Keratinocyte (primary cell): ENCODE measurements around the gene KLHL22. TPM values are rescaled to one million over a fixed set of nuclear protein-coding genes. Genes with fewer than 3 reads are reported as not detected.

Experiments used
- DNase-seq: peaks from one replicate; pipeline ENCODE4 v3.0.0-alpha.2; 2011; ENCODE audit warnings: low read depth, missing footprints, low spot score
- FAIRE-seq: peaks from 2 replicates; lab custom pipeline; 2011; peaks lifted over from hg19 to GRCh38; lab: Jason Lieb, UNC
- H2AFZ ChIP-seq: 2 replicates; pipeline ENCODE4 v1.6.0; 2012; ENCODE audit warnings: low read length, control low read depth, inconsistent platforms; ENCODE audit not compliant: control insufficient read depth
- H3K27ac ChIP-seq: 2 replicates; pipeline ENCODE4 v1.5.1; 2011; ENCODE audit warnings: low read length; ENCODE audit not compliant: control insufficient read depth, insufficient read depth
- H3K27me3 ChIP-seq: 3 replicates; pipeline ENCODE4 v1.6.0; 2011; ENCODE audit warnings: low read length; ENCODE audit not compliant: control insufficient read depth, insufficient read depth; ENCODE audit errors: extremely low read depth
- H3K36me3 ChIP-seq, 2 experiments: 2 replicates in 1 of 2; 3 replicates in 1 of 2; pipeline ENCODE4 v1.5.1; 2011; ENCODE audit warnings: low read length in 2 of 2, mild to moderate bottlenecking in 1 of 2; ENCODE audit not compliant: control insufficient read depth in 2 of 2, insufficient read depth in 2 of 2; ENCODE audit errors: extremely low read depth in 1 of 2
- H3K4me1 ChIP-seq: 3 replicates; pipeline ENCODE4 v1.5.1; 2011; ENCODE audit warnings: low read length; ENCODE audit not compliant: control insufficient read depth, insufficient read depth; ENCODE audit errors: extremely low read depth
- H3K4me2 ChIP-seq: 3 replicates; pipeline ENCODE4 v1.6.0; 2011; ENCODE audit warnings: low read depth, low read length; ENCODE audit not compliant: control insufficient read depth, insufficient read depth; ENCODE audit errors: extremely low read depth
- H3K4me3 ChIP-seq, 3 experiments: fragments of 200-600 bp in 1 of 3; sonication (generic) in 1 of 3; 2 replicates in 2 of 3; 3 replicates in 1 of 3; pipeline ENCODE4 v1.5.1; 2011 to 2016; ENCODE audit warnings: low read length in 3 of 3, mild to moderate bottlenecking in 3 of 3, control low read depth in 2 of 3, inconsistent platforms in 1 of 3, low read depth in 1 of 3, mixed read lengths in 1 of 3, mixed run types in 1 of 3, moderate library complexity in 1 of 3; ENCODE audit not compliant: control insufficient read depth in 2 of 3, insufficient read depth in 2 of 3; ENCODE audit errors: extremely low read depth in 1 of 3
- H3K79me2 ChIP-seq: 2 replicates; pipeline ENCODE4 v1.6.0; 2012; ENCODE audit warnings: low read length; ENCODE audit not compliant: control insufficient read depth, insufficient read depth
- H3K9ac ChIP-seq: 3 replicates; pipeline ENCODE4 v1.6.0; 2011; ENCODE audit warnings: low read length; ENCODE audit not compliant: control insufficient read depth, insufficient read depth; ENCODE audit errors: extremely low read depth
- H3K9me1 ChIP-seq: 3 replicates; pipeline ENCODE4 v1.6.0; 2011; ENCODE audit warnings: low read length; ENCODE audit not compliant: control insufficient read depth, insufficient read depth; ENCODE audit errors: extremely low read depth
- H3K9me3 ChIP-seq: 2 replicates; pipeline ENCODE4 v1.5.1; 2012; ENCODE audit warnings: low read depth, low read length; ENCODE audit not compliant: control insufficient read depth
- H4K20me1 ChIP-seq: 3 replicates; pipeline ENCODE4 v1.6.0; 2011; ENCODE audit warnings: low read length; ENCODE audit not compliant: control insufficient read depth, insufficient read depth; ENCODE audit errors: extremely low read depth
- EZH2 ChIP-seq: IDR thresholded peaks from one replicate; pipeline ENCODE4 v1.6.1; 2012; ENCODE audit warnings: inconsistent platforms, mild to moderate bottlenecking, low read length, moderate library complexity
- dilution Hi-C: fragments of 300-500 bp; cut with MboI; formaldehyde crosslinking; loops from one replicate; pipeline ENCODE4 v1.7.0; 2020; ENCODE audit warnings: low sequenced_read_pairs; ENCODE audit not compliant: extremely low pct_ligation_motif_present
- polyA plus RNA-seq, 5 experiments: library from polyadenylated mRNA; depleted of rRNA in 3 of 5; stranded (reverse) in 3 of 5; stranded (forward) in 1 of 5; unstranded in 1 of 5; fragments of >200 nt; gene quantifications; 1 replicate in 1 of 5; 2 replicates in 3 of 5; 3 replicates in 1 of 5; pipeline versions ENCODE4 v1.2.1 to v1.2.3, GENCODE V29; 2011 to 2012; ENCODE audit warnings: missing spikeins in 2 of 5, low read depth in 1 of 5, low replicate concordance in 1 of 5
- TF ChIP-seq, protein P1 (sequence below), 3 experiments: IDR thresholded peaks in 1 of 3; conservative IDR thresholded peaks in 1 of 3; optimal IDR thresholded peaks in 1 of 3; 2 replicates in 2 of 3; 3 replicates in 1 of 3; pipeline versions ENCODE3 to v1.5.1; 2011; ENCODE audit warnings: low read length in 3 of 3, mild to moderate bottlenecking in 3 of 3, moderate library complexity in 2 of 3, control low read depth in 1 of 3, inconsistent platforms in 1 of 3; ENCODE audit not compliant: insufficient read depth in 2 of 3; ENCODE audit errors: extremely low read depth in 1 of 3

The KLHL22 gene
- polyA plus RNA-seq, 1 donor (not counting 4 experiments of a cell fraction or from before 2014, with no cell fraction given): 9.3 TPM

DNA sequence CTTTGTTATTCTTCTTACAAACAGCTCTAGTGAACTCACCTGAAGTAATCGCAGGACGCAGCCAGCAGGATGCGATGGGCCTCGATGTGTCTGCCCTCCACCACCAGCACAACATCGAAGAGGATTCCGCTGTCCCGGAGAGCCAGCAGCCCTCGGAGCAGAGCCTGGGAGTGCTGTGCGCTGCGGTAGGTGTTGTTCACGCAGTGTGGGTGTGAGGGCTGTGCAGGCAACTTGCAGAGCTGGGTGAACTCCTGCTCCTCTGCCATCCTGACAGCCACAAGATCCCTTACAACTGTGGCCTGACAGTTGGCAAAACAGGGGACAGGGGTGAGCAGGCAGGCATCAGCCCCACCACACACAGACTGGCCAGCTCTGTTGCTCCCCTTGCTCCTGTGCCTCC is 6.6 kb downstream of the KLHL22 start:
- DNase-seq: no peak
- no peak overlapping the region for H3K4me2 ChIP-seq
- no peak for FAIRE-seq
- TF ChIP-seq EZH2: no peak
- TF ChIP-seq, protein P1, sequence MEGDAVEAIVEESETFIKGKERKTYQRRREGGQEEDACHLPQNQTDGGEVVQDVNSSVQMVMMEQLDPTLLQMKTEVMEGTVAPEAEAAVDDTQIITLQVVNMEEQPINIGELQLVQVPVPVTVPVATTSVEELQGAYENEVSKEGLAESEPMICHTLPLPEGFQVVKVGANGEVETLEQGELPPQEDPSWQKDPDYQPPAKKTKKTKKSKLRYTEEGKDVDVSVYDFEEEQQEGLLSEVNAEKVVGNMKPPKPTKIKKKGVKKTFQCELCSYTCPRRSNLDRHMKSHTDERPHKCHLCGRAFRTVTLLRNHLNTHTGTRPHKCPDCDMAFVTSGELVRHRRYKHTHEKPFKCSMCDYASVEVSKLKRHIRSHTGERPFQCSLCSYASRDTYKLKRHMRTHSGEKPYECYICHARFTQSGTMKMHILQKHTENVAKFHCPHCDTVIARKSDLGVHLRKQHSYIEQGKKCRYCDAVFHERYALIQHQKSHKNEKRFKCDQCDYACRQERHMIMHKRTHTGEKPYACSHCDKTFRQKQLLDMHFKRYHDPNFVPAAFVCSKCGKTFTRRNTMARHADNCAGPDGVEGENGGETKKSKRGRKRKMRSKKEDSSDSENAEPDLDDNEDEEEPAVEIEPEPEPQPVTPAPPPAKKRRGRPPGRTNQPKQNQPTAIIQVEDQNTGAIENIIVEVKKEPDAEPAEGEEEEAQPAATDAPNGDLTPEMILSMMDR (optimal IDR thresholded peaks at IDR 0.05 in 1 of 3, IDR thresholded peaks at IDR 0.05 in 1 of 3, conservative IDR thresholded peaks at IDR 0.05 in 1 of 3; ENCODE audit: extremely low read depth in 1 of 3, insufficient read depth in 2 of 3, low read length in 3 of 3): no peak
- H3K36me3 ChIP-seq: peaks cover 1 to 12% of the 10 kb centered on the region in 2 experiments
- no peak overlapping the region for H3K4me3 ChIP-seq
- no peaks in the 10 kb centered on the region for H3K27me3 ChIP-seq
- no peak overlapping the region for H3K9ac ChIP-seq
- H3K27ac ChIP-seq: no peak overlapping the region
- peaks cover 2% of the 10 kb centered on the region for H3K79me2 ChIP-seq
- no peak overlapping the region for H2AFZ ChIP-seq
- no peaks in the 10 kb centered on the region for H3K4me1 ChIP-seq
- H3K9me1 ChIP-seq: no peaks in the 10 kb centered on the region
- no peaks in the 10 kb centered on the region for H4K20me1 ChIP-seq
- dilution Hi-C loops: no loop called here
- no peaks in the 10 kb centered on the region for H3K9me3 ChIP-seq

DNA sequence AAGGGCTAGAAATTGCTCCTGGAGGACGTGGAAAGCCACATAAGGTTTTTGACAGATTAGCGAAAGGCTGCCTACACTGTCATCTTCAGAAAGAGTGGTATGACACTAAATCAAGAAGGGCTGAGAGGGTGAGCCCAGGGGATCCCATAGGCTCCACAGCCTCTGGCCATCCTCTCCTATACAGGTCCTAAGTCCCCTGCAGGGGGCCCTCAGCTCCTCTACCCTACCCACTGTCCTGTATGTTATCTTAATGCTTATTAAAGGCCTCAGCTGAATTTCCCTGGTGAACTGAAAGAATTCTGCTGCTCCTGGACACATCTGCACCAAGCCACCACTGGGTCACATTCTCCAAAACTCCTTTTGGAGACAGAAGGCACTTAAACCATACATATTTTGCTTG is 7.9 kb downstream of the KLHL22 start:
- no peak for FAIRE-seq
- no peaks in the 10 kb centered on the region for H3K9me1 ChIP-seq
- H2AFZ ChIP-seq: no peak overlapping the region

More for the DNA sequence above, 7.9 kb downstream of the KLHL22 start:
- no peaks in the 10 kb centered on the region for H4K20me1 ChIP-seq
- dilution Hi-C loops: no loop called here
- peaks cover 6 to 12% of the 10 kb centered on the region in 2 experiments for H3K36me3 ChIP-seq
- no peak overlapping the region for H3K4me2 ChIP-seq
- no peaks in the 10 kb centered on the region for H3K9me3 ChIP-seq
- H3K4me1 ChIP-seq: no peaks in the 10 kb centered on the region
- H3K79me2 ChIP-seq: no peaks in the 10 kb centered on the region
- no peak overlapping the region for H3K9ac ChIP-seq
- TF ChIP-seq, protein P1 (optimal IDR thresholded peaks at IDR 0.05 in 1 of 3, IDR thresholded peaks at IDR 0.05 in 1 of 3, conservative IDR thresholded peaks at IDR 0.05 in 1 of 3; ENCODE audit: extremely low read depth in 1 of 3, insufficient read depth in 2 of 3, low read length in 3 of 3): no peak
- no peak for TF ChIP-seq EZH2
- no peak for DNase-seq
- H3K27ac ChIP-seq: no peak overlapping the region
- no peaks in the 10 kb centered on the region for H3K27me3 ChIP-seq
- H3K4me3 ChIP-seq: no peak overlapping the region
